ENCODE results near the gene MEGF6. TPM values are rescaled to one million over a fixed set of nuclear protein-coding genes. Genes with fewer than 3 reads are reported as not detected.
A peak's percentile ranks its signal among the peaks of the same experiment; 100 is the strongest.

MEGF6 gene, protein sequence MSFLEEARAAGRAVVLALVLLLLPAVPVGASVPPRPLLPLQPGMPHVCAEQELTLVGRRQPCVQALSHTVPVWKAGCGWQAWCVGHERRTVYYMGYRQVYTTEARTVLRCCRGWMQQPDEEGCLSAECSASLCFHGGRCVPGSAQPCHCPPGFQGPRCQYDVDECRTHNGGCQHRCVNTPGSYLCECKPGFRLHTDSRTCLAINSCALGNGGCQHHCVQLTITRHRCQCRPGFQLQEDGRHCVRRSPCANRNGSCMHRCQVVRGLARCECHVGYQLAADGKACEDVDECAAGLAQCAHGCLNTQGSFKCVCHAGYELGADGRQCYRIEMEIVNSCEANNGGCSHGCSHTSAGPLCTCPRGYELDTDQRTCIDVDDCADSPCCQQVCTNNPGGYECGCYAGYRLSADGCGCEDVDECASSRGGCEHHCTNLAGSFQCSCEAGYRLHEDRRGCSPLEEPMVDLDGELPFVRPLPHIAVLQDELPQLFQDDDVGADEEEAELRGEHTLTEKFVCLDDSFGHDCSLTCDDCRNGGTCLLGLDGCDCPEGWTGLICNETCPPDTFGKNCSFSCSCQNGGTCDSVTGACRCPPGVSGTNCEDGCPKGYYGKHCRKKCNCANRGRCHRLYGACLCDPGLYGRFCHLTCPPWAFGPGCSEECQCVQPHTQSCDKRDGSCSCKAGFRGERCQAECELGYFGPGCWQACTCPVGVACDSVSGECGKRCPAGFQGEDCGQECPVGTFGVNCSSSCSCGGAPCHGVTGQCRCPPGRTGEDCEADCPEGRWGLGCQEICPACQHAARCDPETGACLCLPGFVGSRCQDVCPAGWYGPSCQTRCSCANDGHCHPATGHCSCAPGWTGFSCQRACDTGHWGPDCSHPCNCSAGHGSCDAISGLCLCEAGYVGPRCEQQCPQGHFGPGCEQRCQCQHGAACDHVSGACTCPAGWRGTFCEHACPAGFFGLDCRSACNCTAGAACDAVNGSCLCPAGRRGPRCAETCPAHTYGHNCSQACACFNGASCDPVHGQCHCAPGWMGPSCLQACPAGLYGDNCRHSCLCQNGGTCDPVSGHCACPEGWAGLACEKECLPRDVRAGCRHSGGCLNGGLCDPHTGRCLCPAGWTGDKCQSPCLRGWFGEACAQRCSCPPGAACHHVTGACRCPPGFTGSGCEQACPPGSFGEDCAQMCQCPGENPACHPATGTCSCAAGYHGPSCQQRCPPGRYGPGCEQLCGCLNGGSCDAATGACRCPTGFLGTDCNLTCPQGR (N-terminal part only)
- polyA plus RNA-seq (0.24 to 0.71 TPM (median 0.42 TPM) in 3 replicates), polyA minus RNA-seq (0.22 to 0.36 TPM (median 0.26 TPM) in 3 replicates)
- polyA plus RNA-seq (2011; ENCODE audit: low read depth): 0.41 TPM
- 0.06 and 0.23 TPM in 2 replicates for polyA plus RNA-seq (2011; cell fraction: cytosol; rRNA removed)
- polyA plus RNA-seq (2011; cell fraction: nucleus; rRNA removed): 2.1 and 3.7 TPM in 2 replicates
- 0.83 and 0.87 TPM in 2 replicates for polyA plus RNA-seq (2012; ENCODE audit: low replicate concordance)
- 2.9 TPM for polyA minus RNA-seq (2011; cell fraction: cytosol; rRNA and poly(A)+ RNA removed)
- polyA minus RNA-seq (2011; cell fraction: nucleus; rRNA and poly(A)+ RNA removed): 4.4 and 7.2 TPM in 2 replicates

DNA sequence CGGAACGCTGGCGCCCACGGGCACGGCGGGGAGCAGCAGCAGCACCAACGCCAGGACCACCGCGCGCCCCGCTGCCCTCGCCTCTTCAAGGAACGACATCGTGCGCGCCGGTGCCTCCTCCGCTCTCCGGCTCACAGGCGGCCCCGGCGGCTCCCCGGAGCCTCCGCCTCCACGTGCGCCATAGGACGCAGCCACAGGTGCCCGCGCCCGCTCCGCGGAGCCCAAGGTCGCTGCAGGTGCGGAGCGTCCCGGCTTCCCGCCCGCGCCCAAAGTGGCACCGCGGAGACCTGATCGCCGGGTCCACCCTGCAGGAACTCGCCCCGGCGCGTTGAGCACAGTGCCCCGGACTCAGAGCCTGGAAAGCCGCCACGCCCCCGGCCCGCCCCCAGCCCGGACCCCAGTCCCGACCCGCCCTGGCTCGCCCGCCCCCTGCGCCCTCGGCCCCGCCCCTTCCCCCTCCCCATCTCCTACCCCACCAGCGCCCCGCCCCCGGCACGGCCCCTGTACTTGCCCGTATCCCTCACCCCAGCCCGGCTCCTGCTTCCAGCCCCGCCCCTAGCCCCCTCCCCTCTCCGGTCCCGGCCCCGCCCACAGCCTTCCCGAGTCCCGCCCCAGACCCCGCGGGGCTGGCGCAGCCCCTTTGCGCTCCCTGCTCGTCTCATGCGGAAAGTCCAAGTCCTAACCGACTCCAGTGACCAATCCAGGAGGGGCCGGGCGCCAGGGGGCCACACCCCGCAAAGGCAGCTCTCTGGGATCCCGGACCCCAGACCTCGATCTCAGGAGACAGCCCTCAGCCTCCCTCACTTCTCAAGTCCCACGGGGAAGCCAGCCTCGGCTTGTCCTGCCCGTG is at the start of gene MEGF6:
Gene MEGF6, minus strand, starts transcription at position 339 of the 850 bp plus-strand sequence. Its CDS starts 240 bp downstream, at position 99.
- Histone ChIP-seq H3K79me2 (ENCODE audit: control insufficient read depth, insufficient read depth, low read length) (no peaks in the 10 kb centered on the region), H3K4me1 (ENCODE audit: control insufficient read depth, extremely low read depth, insufficient read depth, low read length) (peaks cover 8% of the 10 kb centered on the region), H3K4me3 (ENCODE audit: control insufficient read depth in 2 of 3, extremely low read depth in 1 of 3, insufficient read depth in 2 of 3, low read depth in 1 of 3, low read length in 3 of 3) (peak within 1 kb of the TSS in 1 of 3 experiments; percentile 12), H3K9ac (ENCODE audit: control insufficient read depth, extremely low read depth, insufficient read depth, low read length) (no peak within 1 kb of the TSS), H3K4me2 (ENCODE audit: control insufficient read depth, extremely low read depth, insufficient read depth, low read depth, low read length) (peak within 1 kb of the TSS; percentile 54), H3K27ac (ENCODE audit: control insufficient read depth, insufficient read depth, low read length) (no peak within 1 kb of the TSS), H3K9me1 (ENCODE audit: control insufficient read depth, extremely low read depth, insufficient read depth, low read length) (no peaks in the 10 kb centered on the region), H4K20me1 (ENCODE audit: control insufficient read depth, extremely low read depth, insufficient read depth, low read length) (no peaks in the 10 kb centered on the region), H3K36me3 (ENCODE audit: control insufficient read depth in 2 of 2, extremely low read depth in 1 of 2, insufficient read depth in 2 of 2, low read length in 2 of 2) (no peaks in the 10 kb centered on the region), H2AFZ (ENCODE audit: control insufficient read depth, low read length) (no peak within 1 kb of the TSS), H3K9me3 (ENCODE audit: control insufficient read depth, low read depth, low read length) (no peaks in the 10 kb centered on the region), H3K27me3 (ENCODE audit: control insufficient read depth, extremely low read depth, insufficient read depth, low read length) (peaks cover 27% of the 10 kb centered on the region)
- DNase-seq (ENCODE audit: low read depth, low spot score) (no peak), FAIRE-seq (no peak)
- dilution Hi-C loops (cut with MboI; ENCODE audit: extremely low pct_ligation_motif_present, low sequenced_read_pairs): no loop called here
- TF ChIP-seq, protein P1, sequence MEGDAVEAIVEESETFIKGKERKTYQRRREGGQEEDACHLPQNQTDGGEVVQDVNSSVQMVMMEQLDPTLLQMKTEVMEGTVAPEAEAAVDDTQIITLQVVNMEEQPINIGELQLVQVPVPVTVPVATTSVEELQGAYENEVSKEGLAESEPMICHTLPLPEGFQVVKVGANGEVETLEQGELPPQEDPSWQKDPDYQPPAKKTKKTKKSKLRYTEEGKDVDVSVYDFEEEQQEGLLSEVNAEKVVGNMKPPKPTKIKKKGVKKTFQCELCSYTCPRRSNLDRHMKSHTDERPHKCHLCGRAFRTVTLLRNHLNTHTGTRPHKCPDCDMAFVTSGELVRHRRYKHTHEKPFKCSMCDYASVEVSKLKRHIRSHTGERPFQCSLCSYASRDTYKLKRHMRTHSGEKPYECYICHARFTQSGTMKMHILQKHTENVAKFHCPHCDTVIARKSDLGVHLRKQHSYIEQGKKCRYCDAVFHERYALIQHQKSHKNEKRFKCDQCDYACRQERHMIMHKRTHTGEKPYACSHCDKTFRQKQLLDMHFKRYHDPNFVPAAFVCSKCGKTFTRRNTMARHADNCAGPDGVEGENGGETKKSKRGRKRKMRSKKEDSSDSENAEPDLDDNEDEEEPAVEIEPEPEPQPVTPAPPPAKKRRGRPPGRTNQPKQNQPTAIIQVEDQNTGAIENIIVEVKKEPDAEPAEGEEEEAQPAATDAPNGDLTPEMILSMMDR (optimal IDR thresholded peaks at IDR 0.05 in 1 of 3, IDR thresholded peaks at IDR 0.05 in 1 of 3, conservative IDR thresholded peaks at IDR 0.05 in 1 of 3; ENCODE audit: extremely low read depth in 1 of 3, insufficient read depth in 2 of 3, low read length in 3 of 3): no peak
- no peak for TF ChIP-seq EZH2 (IDR thresholded peaks at IDR 0.05; ENCODE audit: low read length)
